ENCODE measurements around the gene SV2C. TPM values are rescaled to one million over a fixed set of nuclear protein-coding genes. Genes with fewer than 3 reads are reported as not detected.

SV2C gene
- total RNA-seq, 1 donor from 2014 or later: 17.8 TPM

DNA sequence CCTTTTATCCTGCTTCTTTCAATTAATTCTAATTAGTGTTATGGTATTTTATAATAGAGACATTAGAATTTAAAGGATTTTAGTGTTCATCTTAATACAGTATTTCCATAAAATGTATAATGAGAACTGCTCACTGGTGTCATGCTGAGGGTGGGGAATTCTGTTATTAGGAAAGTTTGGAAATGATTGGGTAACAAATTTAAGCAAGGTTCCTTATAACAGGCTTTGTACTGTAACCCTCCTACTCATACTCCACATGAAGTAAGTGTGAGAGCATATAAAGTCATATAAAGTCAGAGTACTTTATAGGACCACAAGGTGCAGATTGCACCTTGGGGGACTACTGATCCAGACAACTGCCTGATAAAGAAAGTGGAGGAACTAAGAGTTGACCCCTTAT lies 42.2 kb downstream of the SV2C start:
- Mint-ChIP-seq H3K27ac (ENCODE audit: unreplicated experiment) (no peak overlapping the region), H3K36me3 (ENCODE audit: unreplicated experiment) (no peaks in the 10 kb centered on the region), H3K27me3 (ENCODE audit: unreplicated experiment) (peaks cover 3% of the 10 kb centered on the region), H3K9me3 (ENCODE audit: unreplicated experiment) (no peaks in the 10 kb centered on the region), H3K4me3 (ENCODE audit: unreplicated experiment) (no peak overlapping the region), H3K4me1 (ENCODE audit: low read depth, unreplicated experiment) (no peaks in the 10 kb centered on the region)
- TF ChIP-seq, protein P1, sequence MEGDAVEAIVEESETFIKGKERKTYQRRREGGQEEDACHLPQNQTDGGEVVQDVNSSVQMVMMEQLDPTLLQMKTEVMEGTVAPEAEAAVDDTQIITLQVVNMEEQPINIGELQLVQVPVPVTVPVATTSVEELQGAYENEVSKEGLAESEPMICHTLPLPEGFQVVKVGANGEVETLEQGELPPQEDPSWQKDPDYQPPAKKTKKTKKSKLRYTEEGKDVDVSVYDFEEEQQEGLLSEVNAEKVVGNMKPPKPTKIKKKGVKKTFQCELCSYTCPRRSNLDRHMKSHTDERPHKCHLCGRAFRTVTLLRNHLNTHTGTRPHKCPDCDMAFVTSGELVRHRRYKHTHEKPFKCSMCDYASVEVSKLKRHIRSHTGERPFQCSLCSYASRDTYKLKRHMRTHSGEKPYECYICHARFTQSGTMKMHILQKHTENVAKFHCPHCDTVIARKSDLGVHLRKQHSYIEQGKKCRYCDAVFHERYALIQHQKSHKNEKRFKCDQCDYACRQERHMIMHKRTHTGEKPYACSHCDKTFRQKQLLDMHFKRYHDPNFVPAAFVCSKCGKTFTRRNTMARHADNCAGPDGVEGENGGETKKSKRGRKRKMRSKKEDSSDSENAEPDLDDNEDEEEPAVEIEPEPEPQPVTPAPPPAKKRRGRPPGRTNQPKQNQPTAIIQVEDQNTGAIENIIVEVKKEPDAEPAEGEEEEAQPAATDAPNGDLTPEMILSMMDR (IDR thresholded peaks at IDR 0.05; ENCODE audit: partially characterized antibody, unreplicated experiment): no peak
- DNase-seq: no peak

DNA sequence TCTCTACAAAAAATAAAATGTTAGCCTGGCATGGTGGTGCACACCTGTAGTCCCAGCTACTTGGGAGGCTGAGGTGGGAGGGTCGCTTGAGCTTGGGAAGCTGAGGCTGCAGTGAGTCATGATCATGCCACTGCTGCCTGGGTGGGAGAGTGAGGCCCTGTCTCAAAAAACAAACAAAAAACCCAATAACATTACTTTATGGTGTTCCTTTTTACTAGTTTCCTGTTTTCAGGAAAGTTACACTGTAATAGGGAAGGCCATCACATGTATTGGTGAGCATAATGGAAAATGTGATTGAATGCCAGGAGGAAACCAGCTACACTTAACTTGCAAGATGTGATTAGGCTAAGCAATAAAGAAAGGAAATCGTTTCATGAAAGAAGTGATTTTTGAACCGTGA lies 42.7 kb downstream of the SV2C start:
- DNase-seq: no peak
- Mint-ChIP-seq H3K4me1 (ENCODE audit: low read depth, unreplicated experiment) (no peaks in the 10 kb centered on the region), H3K4me3 (ENCODE audit: unreplicated experiment) (no peak overlapping the region), H3K27me3 (ENCODE audit: unreplicated experiment) (peaks cover 3% of the 10 kb centered on the region), H3K36me3 (ENCODE audit: unreplicated experiment) (no peaks in the 10 kb centered on the region), H3K9me3 (ENCODE audit: unreplicated experiment) (no peaks in the 10 kb centered on the region), H3K27ac (ENCODE audit: unreplicated experiment) (no peak overlapping the region)
- TF ChIP-seq, protein P1 (IDR thresholded peaks at IDR 0.05; ENCODE audit: partially characterized antibody, unreplicated experiment): no peak

DNA sequence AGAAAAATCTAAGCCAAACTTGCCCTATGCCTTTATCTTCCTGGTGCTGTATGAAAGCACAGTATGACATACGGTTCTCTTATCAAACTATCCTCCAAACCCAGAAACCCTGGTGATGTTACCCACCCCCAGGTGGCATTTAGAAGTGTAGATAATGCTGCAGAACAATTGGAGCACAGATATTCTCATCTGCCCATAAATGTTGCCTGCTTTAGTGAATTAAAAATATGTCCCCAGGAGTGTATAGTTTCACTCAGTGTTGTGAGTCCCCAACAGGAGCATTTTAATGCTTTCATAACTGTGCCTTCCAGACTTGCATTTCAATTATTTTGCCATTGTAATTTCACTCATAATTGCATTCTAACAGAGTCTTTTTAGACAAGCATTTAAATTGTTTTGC lies 50.8 kb downstream of the SV2C start:
- no peak for DNase-seq
- Mint-ChIP-seq H3K4me1 (ENCODE audit: low read depth, unreplicated experiment) (no peaks in the 10 kb centered on the region), H3K27ac (ENCODE audit: unreplicated experiment) (no peak overlapping the region), H3K27me3 (ENCODE audit: unreplicated experiment) (no peaks in the 10 kb centered on the region), H3K4me3 (ENCODE audit: unreplicated experiment) (no peak overlapping the region), H3K36me3 (ENCODE audit: unreplicated experiment) (peaks cover 5% of the 10 kb centered on the region), H3K9me3 (ENCODE audit: unreplicated experiment) (no peaks in the 10 kb centered on the region)
- TF ChIP-seq, protein P1 (IDR thresholded peaks at IDR 0.05; ENCODE audit: partially characterized antibody, unreplicated experiment): no peak

DNA sequence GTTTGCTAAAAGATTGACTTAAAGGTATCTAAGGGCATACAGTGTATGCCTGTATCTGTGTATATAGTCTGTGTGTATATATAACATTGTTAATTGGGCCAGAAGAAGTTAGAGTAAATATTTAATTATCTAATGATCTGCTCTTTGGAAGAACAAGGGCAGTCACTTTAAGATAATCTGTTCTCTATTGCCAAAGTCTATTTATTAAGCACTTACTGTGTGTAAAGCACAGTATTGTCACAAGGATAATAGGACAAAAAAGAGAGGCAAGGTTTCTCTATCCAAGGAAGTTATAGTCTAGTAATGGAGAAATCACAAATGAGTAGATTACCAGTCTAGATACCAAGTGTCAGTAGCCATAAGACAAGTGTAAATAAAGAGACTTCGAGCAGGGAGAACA lies 51.5 kb downstream of the SV2C start:
- TF ChIP-seq, protein P1 (IDR thresholded peaks at IDR 0.05; ENCODE audit: partially characterized antibody, unreplicated experiment): no peak
- H3K36me3 Mint-ChIP-seq (ENCODE audit: unreplicated experiment): peaks cover 5% of the 10 kb centered on the region
- no peaks in the 10 kb centered on the region for H3K4me1 Mint-ChIP-seq (ENCODE audit: low read depth, unreplicated experiment)
- H3K27me3 Mint-ChIP-seq (ENCODE audit: unreplicated experiment): no peaks in the 10 kb centered on the region
- H3K9me3 Mint-ChIP-seq (ENCODE audit: unreplicated experiment): no peaks in the 10 kb centered on the region
- H3K27ac Mint-ChIP-seq (ENCODE audit: unreplicated experiment): no peak overlapping the region
- DNase-seq: no peak
- no peak overlapping the region for H3K4me3 Mint-ChIP-seq (ENCODE audit: unreplicated experiment)

DNA sequence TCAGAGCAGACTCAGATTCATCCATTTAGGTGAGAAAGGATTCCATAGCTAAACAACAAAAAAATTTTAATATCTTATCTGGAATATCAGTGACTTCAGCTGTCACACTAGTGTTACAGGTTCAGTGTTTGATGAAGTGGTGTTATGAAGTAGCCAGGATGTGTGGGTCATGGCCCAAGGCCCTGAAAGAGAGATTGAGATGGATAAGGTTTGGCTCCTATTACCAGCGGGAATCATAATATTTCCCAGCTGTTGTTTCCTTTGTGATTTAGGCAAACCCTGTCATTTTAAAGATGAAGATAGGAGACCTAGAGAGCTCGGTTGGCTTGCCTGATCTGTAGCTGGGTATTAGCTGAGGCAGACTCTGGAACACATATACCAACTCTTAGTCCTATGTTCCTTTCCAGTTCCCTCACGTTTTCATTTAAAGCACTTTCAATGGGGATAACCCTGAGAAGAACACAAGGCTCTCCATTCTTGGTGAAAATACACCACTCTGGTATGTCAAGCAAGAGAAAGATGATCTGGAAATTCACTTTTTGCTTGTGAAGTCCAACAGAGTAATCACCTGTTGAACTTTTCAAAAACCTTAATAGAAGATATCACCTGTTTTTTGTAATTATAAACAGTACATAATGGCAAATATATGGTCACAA lies 54.8 kb downstream of the SV2C start:
- no peak for DNase-seq
- peaks cover 3% of the 10 kb centered on the region for H3K4me1 Mint-ChIP-seq (ENCODE audit: low read depth, unreplicated experiment)
- H3K4me3 Mint-ChIP-seq (ENCODE audit: unreplicated experiment): no peak overlapping the region
- no peaks in the 10 kb centered on the region for H3K27me3 Mint-ChIP-seq (ENCODE audit: unreplicated experiment)
- H3K36me3 Mint-ChIP-seq (ENCODE audit: unreplicated experiment): no peaks in the 10 kb centered on the region
- no peak overlapping the region for H3K27ac Mint-ChIP-seq (ENCODE audit: unreplicated experiment)
- no peaks in the 10 kb centered on the region for H3K9me3 Mint-ChIP-seq (ENCODE audit: unreplicated experiment)
- TF ChIP-seq, protein P1 (IDR thresholded peaks at IDR 0.05; ENCODE audit: partially characterized antibody, unreplicated experiment): no peak

All from glutamatergic neuron (in vitro differentiated cells).